ENCODE data around the gene DCAF5.
A peak's percentile ranks its signal among the peaks of the same experiment; 100 is the strongest.

DNA sequence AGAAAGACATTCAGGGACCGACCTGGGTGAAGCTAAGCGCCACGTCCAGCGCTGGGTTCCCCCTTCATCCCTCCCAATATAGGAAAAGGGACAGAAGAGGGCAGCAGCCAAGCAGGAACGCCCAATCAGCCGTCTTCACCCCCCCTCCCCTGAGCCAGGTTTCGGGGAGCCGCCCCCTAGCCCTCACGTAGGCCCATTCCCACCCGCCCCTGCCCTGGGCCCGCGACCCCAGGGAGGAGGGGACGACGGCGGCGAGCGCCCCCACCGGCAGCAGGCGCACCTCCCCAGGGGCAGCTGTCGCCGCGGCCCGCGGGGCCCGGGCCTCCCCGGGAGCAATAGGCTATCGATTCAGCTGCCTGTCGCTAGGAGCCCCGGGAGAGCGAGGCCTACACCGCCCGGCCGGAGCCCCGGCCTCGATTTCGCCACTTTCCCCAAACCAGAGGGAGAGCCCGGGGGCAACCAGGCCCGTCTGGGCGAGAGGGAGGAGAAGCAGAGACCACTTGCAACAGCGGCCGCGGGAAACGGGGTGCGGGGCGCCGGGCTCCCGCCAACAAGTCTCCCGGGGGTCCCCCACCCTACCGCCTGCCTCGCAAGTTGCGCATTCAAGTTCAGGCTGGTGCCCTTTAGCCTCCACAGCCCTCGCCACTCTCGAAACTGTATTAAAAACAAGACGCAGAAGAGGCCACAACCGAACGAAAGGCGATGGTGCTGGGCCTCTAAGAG, 1.3 kb downstream of the DCAF5 start:
- TF ChIP-seq, protein P1, sequence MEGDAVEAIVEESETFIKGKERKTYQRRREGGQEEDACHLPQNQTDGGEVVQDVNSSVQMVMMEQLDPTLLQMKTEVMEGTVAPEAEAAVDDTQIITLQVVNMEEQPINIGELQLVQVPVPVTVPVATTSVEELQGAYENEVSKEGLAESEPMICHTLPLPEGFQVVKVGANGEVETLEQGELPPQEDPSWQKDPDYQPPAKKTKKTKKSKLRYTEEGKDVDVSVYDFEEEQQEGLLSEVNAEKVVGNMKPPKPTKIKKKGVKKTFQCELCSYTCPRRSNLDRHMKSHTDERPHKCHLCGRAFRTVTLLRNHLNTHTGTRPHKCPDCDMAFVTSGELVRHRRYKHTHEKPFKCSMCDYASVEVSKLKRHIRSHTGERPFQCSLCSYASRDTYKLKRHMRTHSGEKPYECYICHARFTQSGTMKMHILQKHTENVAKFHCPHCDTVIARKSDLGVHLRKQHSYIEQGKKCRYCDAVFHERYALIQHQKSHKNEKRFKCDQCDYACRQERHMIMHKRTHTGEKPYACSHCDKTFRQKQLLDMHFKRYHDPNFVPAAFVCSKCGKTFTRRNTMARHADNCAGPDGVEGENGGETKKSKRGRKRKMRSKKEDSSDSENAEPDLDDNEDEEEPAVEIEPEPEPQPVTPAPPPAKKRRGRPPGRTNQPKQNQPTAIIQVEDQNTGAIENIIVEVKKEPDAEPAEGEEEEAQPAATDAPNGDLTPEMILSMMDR (conservative IDR thresholded peaks at IDR 0.05) = peak; percentile 53; the same call in 1 of the 2 replicates
- no peak for TF ChIP-seq EZH2 (IDR thresholded peaks at IDR 0.05; ENCODE audit: low read depth)
